ENCODE results near the gene KCNQ1OT1. TPM values are rescaled to one million over a fixed set of nuclear protein-coding genes. Genes with fewer than 3 reads are reported as not detected.

Gene KCNQ1OT1
- total and polyA plus RNA-seq, 4 donors: 0.05 to 4.9 (median 0.61) TPM

GRCh38 chr11:2631161-2631560 lies 68.6 kb downstream of the KCNQ1OT1 start:
- DNase-seq (ENCODE audit: low spot score): no peak
- no peak overlapping the region for H3K27ac ChIP-seq (ENCODE audit: low read depth in 1 of 2, low read length in 2 of 2)
- no peak overlapping the region for H3K4me3 ChIP-seq (ENCODE audit: low read depth in 1 of 3, low read length in 3 of 3)
- no peaks in the 10 kb centered on the region for H3K36me3 ChIP-seq (ENCODE audit: control insufficient read depth in 4 of 4, insufficient read depth in 3 of 4, low read depth in 1 of 4, low read length in 3 of 4)
- H3K27me3 ChIP-seq (ENCODE audit: control insufficient read depth in 4 of 4, insufficient read depth in 4 of 4, low read length in 3 of 4): no peaks in the 10 kb centered on the region
- no peak for TF ChIP-seq RXRA (IDR thresholded peaks at IDR 0.05)
- TF ChIP-seq GABPA (IDR thresholded peaks at IDR 0.05 in 1 of 2, conservative IDR thresholded peaks at IDR 0.05 in 1 of 2): no peak
- no peak for TF ChIP-seq HNF4A (conservative IDR thresholded peaks at IDR 0.05)
- TF ChIP-seq, protein P1, sequence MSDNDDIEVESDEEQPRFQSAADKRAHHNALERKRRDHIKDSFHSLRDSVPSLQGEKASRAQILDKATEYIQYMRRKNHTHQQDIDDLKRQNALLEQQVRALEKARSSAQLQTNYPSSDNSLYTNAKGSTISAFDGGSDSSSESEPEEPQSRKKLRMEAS (IDR thresholded peaks at IDR 0.05): no peak
- TF ChIP-seq FOXA1 (IDR thresholded peaks at IDR 0.05): no peak
- TF ChIP-seq ATF3 (IDR thresholded peaks at IDR 0.05): no peak
- TF ChIP-seq HNF4G (IDR thresholded peaks at IDR 0.05): no peak
- TF ChIP-seq, protein P2, sequence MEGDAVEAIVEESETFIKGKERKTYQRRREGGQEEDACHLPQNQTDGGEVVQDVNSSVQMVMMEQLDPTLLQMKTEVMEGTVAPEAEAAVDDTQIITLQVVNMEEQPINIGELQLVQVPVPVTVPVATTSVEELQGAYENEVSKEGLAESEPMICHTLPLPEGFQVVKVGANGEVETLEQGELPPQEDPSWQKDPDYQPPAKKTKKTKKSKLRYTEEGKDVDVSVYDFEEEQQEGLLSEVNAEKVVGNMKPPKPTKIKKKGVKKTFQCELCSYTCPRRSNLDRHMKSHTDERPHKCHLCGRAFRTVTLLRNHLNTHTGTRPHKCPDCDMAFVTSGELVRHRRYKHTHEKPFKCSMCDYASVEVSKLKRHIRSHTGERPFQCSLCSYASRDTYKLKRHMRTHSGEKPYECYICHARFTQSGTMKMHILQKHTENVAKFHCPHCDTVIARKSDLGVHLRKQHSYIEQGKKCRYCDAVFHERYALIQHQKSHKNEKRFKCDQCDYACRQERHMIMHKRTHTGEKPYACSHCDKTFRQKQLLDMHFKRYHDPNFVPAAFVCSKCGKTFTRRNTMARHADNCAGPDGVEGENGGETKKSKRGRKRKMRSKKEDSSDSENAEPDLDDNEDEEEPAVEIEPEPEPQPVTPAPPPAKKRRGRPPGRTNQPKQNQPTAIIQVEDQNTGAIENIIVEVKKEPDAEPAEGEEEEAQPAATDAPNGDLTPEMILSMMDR (IDR thresholded peaks at IDR 0.05; ENCODE audit: low read depth, low read length, missing input control): no peak
- 60% methylated on average over 1 of the region's 1 CpG for WGBS
- H3K9ac ChIP-seq (ENCODE audit: low read depth in 1 of 2, low read length in 2 of 2): no peak overlapping the region
- no peaks in the 10 kb centered on the region for H3K4me1 ChIP-seq (ENCODE audit: control insufficient read depth in 4 of 4, insufficient read depth in 4 of 4, low read length in 3 of 4)
- peaks cover 3 to 29% (median 11%) of the 10 kb centered on the region in 4 donors for H3K9me3 ChIP-seq (ENCODE audit: control insufficient read depth in 4 of 4, low read length in 3 of 4)

DNA sequence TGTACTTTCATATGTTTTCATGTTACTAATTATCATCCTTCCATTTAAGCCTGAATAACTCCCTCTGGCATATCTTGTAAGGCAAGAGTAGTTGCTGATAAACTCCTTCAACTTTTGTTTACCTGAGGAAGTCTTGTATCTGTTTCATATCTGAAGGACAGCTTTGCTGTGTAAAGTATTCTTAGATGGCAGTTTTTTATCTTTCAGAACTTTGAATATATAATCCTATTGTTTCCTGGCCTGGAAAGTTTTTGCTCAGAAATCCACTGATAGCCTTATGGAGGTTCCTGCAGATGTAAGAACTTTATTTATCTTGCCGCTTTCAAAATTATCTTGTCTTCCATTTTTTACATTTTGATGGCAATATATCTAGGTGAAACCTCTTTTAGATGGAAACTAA lies 69.1 kb downstream of the KCNQ1OT1 start:
- WGBS: 97% methylated on average over 1 of the region's 1 CpG
- Histone ChIP-seq H3K9ac (ENCODE audit: low read depth in 1 of 2, low read length in 2 of 2) (no peak overlapping the region), H3K27ac (ENCODE audit: low read depth in 1 of 2, low read length in 2 of 2) (no peak overlapping the region), H3K4me1 (ENCODE audit: control insufficient read depth in 4 of 4, insufficient read depth in 4 of 4, low read length in 3 of 4) (no peaks in the 10 kb centered on the region), H3K4me3 (ENCODE audit: low read depth in 1 of 3, low read length in 3 of 3) (no peak overlapping the region), H3K9me3 (ENCODE audit: control insufficient read depth in 4 of 4, low read length in 3 of 4) (peaks cover 3 to 29% (median 11%) of the 10 kb centered on the region in 4 donors), H3K36me3 (ENCODE audit: control insufficient read depth in 4 of 4, insufficient read depth in 3 of 4, low read depth in 1 of 4, low read length in 3 of 4) (no peaks in the 10 kb centered on the region), H3K27me3 (ENCODE audit: control insufficient read depth in 4 of 4, insufficient read depth in 4 of 4, low read length in 3 of 4) (no peaks in the 10 kb centered on the region)
- DNase-seq (ENCODE audit: low spot score): no peak
- TF ChIP-seq, protein P3, sequence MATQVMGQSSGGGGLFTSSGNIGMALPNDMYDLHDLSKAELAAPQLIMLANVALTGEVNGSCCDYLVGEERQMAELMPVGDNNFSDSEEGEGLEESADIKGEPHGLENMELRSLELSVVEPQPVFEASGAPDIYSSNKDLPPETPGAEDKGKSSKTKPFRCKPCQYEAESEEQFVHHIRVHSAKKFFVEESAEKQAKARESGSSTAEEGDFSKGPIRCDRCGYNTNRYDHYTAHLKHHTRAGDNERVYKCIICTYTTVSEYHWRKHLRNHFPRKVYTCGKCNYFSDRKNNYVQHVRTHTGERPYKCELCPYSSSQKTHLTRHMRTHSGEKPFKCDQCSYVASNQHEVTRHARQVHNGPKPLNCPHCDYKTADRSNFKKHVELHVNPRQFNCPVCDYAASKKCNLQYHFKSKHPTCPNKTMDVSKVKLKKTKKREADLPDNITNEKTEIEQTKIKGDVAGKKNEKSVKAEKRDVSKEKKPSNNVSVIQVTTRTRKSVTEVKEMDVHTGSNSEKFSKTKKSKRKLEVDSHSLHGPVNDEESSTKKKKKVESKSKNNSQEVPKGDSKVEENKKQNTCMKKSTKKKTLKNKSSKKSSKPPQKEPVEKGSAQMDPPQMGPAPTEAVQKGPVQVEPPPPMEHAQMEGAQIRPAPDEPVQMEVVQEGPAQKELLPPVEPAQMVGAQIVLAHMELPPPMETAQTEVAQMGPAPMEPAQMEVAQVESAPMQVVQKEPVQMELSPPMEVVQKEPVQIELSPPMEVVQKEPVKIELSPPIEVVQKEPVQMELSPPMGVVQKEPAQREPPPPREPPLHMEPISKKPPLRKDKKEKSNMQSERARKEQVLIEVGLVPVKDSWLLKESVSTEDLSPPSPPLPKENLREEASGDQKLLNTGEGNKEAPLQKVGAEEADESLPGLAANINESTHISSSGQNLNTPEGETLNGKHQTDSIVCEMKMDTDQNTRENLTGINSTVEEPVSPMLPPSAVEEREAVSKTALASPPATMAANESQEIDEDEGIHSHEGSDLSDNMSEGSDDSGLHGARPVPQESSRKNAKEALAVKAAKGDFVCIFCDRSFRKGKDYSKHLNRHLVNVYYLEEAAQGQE (IDR thresholded peaks at IDR 0.05): no peak

GRCh38 chr11:2625183-2625582 lies 74.6 kb downstream of the KCNQ1OT1 start:
- no peak for DNase-seq (ENCODE audit: low spot score)
- no peak overlapping the region for H3K27ac ChIP-seq (ENCODE audit: low read depth in 1 of 2, low read length in 2 of 2)
- no peaks in the 10 kb centered on the region for H3K36me3 ChIP-seq (ENCODE audit: control insufficient read depth in 4 of 4, insufficient read depth in 3 of 4, low read depth in 1 of 4, low read length in 3 of 4)
- WGBS: 60% methylated on average over 3 of the region's 3 CpGs
- H3K4me1 ChIP-seq (ENCODE audit: control insufficient read depth in 4 of 4, insufficient read depth in 4 of 4, low read length in 3 of 4): no peaks in the 10 kb centered on the region
- no peak overlapping the region for H3K9ac ChIP-seq (ENCODE audit: low read depth in 1 of 2, low read length in 2 of 2)
- H3K9me3 ChIP-seq (ENCODE audit: control insufficient read depth in 4 of 4, low read length in 3 of 4): peaks cover 4 to 15% (median 5%) of the 10 kb centered on the region in 4 donors
- no peaks in the 10 kb centered on the region for H3K27me3 ChIP-seq (ENCODE audit: control insufficient read depth in 4 of 4, insufficient read depth in 4 of 4, low read length in 3 of 4)
- H3K4me3 ChIP-seq (ENCODE audit: low read depth in 1 of 3, low read length in 3 of 3): no peak overlapping the region
- TF ChIP-seq ZBTB33 (IDR thresholded peaks at IDR 0.05): no peak
- TF ChIP-seq HNF4A (conservative IDR thresholded peaks at IDR 0.05): no peak
- TF ChIP-seq EGR1 (IDR thresholded peaks at IDR 0.05; ENCODE audit: low read depth in 2 of 2): no peak
- no peak for TF ChIP-seq RAD21 (IDR thresholded peaks at IDR 0.05)
- no peak for TF ChIP-seq NR2F2 (IDR thresholded peaks at IDR 0.05)
- TF ChIP-seq, protein P2 (IDR thresholded peaks at IDR 0.05; ENCODE audit: low read depth, low read length, missing input control): no peak
- TF ChIP-seq, protein P3 (IDR thresholded peaks at IDR 0.05): no peak
